ENCODE data around the gene IL36A.

DNA sequence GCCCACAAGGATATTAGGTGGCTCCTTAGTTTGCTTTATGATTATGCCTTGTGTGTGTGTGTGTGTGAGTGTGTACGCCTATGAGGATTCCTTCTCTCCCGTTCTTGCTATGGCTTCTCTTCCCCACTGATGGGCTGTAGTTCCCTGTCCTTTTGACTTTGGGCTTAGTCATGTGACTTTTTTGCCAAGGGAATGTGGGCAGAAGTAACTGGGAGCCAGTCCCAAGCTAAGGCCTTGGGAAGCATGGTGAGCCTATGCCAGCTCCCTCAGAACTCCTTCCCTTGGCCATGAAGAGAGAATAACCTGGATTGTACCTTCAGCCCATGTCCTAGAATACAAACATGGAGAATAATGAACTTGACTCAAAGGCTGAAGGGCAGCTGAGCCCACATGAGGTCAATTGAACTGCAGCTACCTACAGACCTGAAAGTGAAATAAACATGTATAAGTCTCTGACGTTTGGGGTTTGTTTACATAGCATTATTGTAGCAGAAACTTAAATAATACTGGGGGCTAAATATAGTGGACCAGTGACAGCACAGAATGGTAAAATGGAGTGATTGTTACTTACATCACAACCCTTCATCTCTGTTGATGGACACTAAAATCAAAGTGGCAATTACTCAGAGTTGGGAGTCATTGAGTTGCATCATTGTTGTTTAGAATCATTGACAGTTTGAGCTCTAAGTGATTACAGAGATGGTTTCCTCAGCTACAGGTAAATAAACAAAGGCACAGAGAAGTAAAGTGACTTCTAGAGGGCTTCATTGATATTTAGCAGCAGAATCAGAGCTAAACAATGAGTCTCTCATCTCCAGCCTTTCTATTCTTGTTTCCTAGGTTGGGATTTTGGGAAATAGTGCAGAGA lies 42.7 kb upstream of the IL36A start:
- TF ChIP-seq, protein P1, sequence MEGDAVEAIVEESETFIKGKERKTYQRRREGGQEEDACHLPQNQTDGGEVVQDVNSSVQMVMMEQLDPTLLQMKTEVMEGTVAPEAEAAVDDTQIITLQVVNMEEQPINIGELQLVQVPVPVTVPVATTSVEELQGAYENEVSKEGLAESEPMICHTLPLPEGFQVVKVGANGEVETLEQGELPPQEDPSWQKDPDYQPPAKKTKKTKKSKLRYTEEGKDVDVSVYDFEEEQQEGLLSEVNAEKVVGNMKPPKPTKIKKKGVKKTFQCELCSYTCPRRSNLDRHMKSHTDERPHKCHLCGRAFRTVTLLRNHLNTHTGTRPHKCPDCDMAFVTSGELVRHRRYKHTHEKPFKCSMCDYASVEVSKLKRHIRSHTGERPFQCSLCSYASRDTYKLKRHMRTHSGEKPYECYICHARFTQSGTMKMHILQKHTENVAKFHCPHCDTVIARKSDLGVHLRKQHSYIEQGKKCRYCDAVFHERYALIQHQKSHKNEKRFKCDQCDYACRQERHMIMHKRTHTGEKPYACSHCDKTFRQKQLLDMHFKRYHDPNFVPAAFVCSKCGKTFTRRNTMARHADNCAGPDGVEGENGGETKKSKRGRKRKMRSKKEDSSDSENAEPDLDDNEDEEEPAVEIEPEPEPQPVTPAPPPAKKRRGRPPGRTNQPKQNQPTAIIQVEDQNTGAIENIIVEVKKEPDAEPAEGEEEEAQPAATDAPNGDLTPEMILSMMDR (conservative IDR thresholded peaks at IDR 0.05; ENCODE audit: low read length) = no peak
- TF ChIP-seq EZH2phosphoT487 (IDR thresholded peaks at IDR 0.05; ENCODE audit: borderline replicate concordance, low read depth, low read length) = no peak
